SK-N-SH (cell line): ENCODE results near the gene NME2. TPM values are rescaled to one million over a fixed set of nuclear protein-coding genes. Genes with fewer than 3 reads are reported as not detected.

ENCODE experiments used
- CTCF ChIA-PET: fragments of 300-600, 350-600 bp; formaldehyde crosslinking; extraction: SDS; loops from one replicate; lab custom pipeline; 2021; lab: Yijun Ruan, JAX
- POLR2A ChIA-PET: fragments of 350-600 bp; sonication (Branson Sonifier 250); formaldehyde crosslinking; extraction: SDS; loops from one replicate; lab custom pipeline; 2020; ENCODE audit warnings: antibody characterized with exemption, inconsistent platforms; lab: Yijun Ruan, JAX
- DNase-seq: peaks from one replicate; pipeline ENCODE4 v3.0.0; 2012
- H2AFZ ChIP-seq: fragments of 200-600 bp; sonication (generic); 2 replicates; pipeline ENCODE4 v1.8.1; 2016; ENCODE audit warnings: antibody characterized with exemption, mild to moderate bottlenecking, low read depth
- H3F3A ChIP-seq: fragments of 200-600 bp; sonication (generic); replicated peaks from 2 replicates; pipeline ENCODE3; 2016; ENCODE audit warnings: antibody characterized with exemption, mild to moderate bottlenecking; ENCODE audit not compliant: insufficient read depth
- H3K27ac ChIP-seq, 2 experiments: fragments of 200-500 bp in 1 of 2; fragments of 200-600 bp in 1 of 2; sonication (Bioruptor generic) in 1 of 2; sonication (generic), shearing (Covaris generic) in 1 of 2; 2 replicates each; pipeline versions ENCODE4 v1.5.1 to v1.6.1; 2014 to 2016; ENCODE audit warnings: low read depth in 2 of 2, inconsistent platforms in 1 of 2, low read length in 1 of 2, mild to moderate bottlenecking in 1 of 2, mixed read lengths in 1 of 2
- H3K27me3 ChIP-seq: fragments of 200-600 bp; sonication (generic), shearing (Covaris generic); 2 replicates; pipeline ENCODE4 v1.6.1; 2016; ENCODE audit warnings: mixed run types; ENCODE audit not compliant: insufficient read depth
- H3K36me3 ChIP-seq, 2 experiments: fragments of 200-500 bp in 1 of 2; fragments of 200-600 bp in 1 of 2; sonication (Bioruptor generic) in 1 of 2; sonication (generic) in 1 of 2; replicated peaks in 1 of 2; 2 replicates each; pipeline versions ENCODE3 to v1.5.1; 2014 to 2016; ENCODE audit warnings: low read length in 1 of 2, mild to moderate bottlenecking in 1 of 2; ENCODE audit not compliant: insufficient read depth in 2 of 2, control insufficient read depth in 1 of 2
- H3K4me1 ChIP-seq, 2 experiments: fragments of 200-500 bp in 1 of 2; fragments of 200-600 bp in 1 of 2; sonication (Bioruptor generic) in 1 of 2; sonication (generic), shearing (Covaris generic) in 1 of 2; 2 replicates each; pipeline versions ENCODE4 v1.5.1 to v1.6.1; 2014 to 2016; ENCODE audit warnings: low read depth in 1 of 2, low read length in 1 of 2, mixed run types in 1 of 2; ENCODE audit not compliant: insufficient read depth in 2 of 2, control insufficient read depth in 1 of 2
- H3K4me2 ChIP-seq: fragments of 200-600 bp; sonication (generic), shearing (Covaris generic); 2 replicates; pipeline ENCODE4 v1.6.1; 2017; ENCODE audit warnings: mixed run types
- H3K4me3 ChIP-seq, 2 experiments: fragments of 200-500 bp in 1 of 2; fragments of 200-600 bp in 1 of 2; sonication (Bioruptor generic) in 1 of 2; sonication (generic), shearing (Covaris generic) in 1 of 2; 2 replicates each; pipeline versions ENCODE4 v1.5.1 to v1.8.1; 2014 to 2016; ENCODE audit warnings: low read depth in 2 of 2, inconsistent platforms in 1 of 2, low read length in 1 of 2, mild to moderate bottlenecking in 1 of 2, mixed read lengths in 1 of 2, moderate library complexity in 1 of 2
- H3K79me2 ChIP-seq: fragments of 200-600 bp; sonication (generic); 2 replicates; pipeline ENCODE4 v1.8.1; 2017; ENCODE audit warnings: mild to moderate bottlenecking; ENCODE audit not compliant: insufficient read depth
- H3K9ac ChIP-seq: fragments of 200-600 bp; sonication (generic); 2 replicates; pipeline ENCODE4 v1.6.1; 2017; ENCODE audit warnings: mixed run types
- H3K9me2 ChIP-seq: fragments of 200-600 bp; sonication (generic); 2 replicates; pipeline ENCODE4 v1.6.1; 2017; ENCODE audit warnings: mixed run types
- H3K9me3 ChIP-seq: fragments of 200-600 bp; sonication (generic); 2 replicates; pipeline ENCODE4 v1.6.1; 2017; ENCODE audit warnings: mixed run types, mild to moderate bottlenecking, moderate library complexity
- H4K20me1 ChIP-seq: fragments of 200-600 bp; sonication (generic); 2 replicates; pipeline ENCODE4 v1.6.1; 2017; ENCODE audit warnings: mild to moderate bottlenecking, mixed run types; ENCODE audit not compliant: insufficient read depth
- CHD2 ChIP-seq: fragments of 150-350 bp; IDR thresholded peaks from 2 replicates; pipeline ENCODE4 v1.6.1; 2018; ENCODE audit warnings: low read length; ENCODE audit not compliant: partially characterized antibody
- EZH2phosphoT487 ChIP-seq: fragments of 200-600 bp; sonication (generic); IDR thresholded peaks from 2 replicates; pipeline ENCODE4 v1.6.1; 2017; ENCODE audit warnings: low read depth, mixed run types, mild to moderate bottlenecking, antibody characterized with exemption, moderate library complexity, borderline replicate concordance
- FOSL2 ChIP-seq: IDR thresholded peaks from 2 replicates; pipeline ENCODE4 v1.4.0; 2012; ENCODE audit warnings: low read depth, mild to moderate bottlenecking, moderate library complexity, borderline replicate concordance
- FOXJ3 ChIP-seq: sonication (generic); formaldehyde crosslinking; IDR thresholded peaks from 2 replicates; pipeline ENCODE4 v1.5.1; 2020; ENCODE audit warnings: mild to moderate bottlenecking, missing genetic modification reagents
- GABPA ChIP-seq: IDR thresholded peaks from 2 replicates; pipeline ENCODE4 v1.4.0; 2012; ENCODE audit warnings: low read depth, mild to moderate bottlenecking
- MEF2A ChIP-seq: IDR thresholded peaks from 2 replicates; pipeline ENCODE4 v1.4.0; 2012; ENCODE audit warnings: low read depth, borderline replicate concordance
- MXI1 ChIP-seq: IDR thresholded peaks from 2 replicates; pipeline ENCODE4 v1.6.1; 2012; ENCODE audit warnings: mild to moderate bottlenecking, low read depth, low read length, improper control_type of control experiment
- NFIC ChIP-seq: IDR thresholded peaks from 2 replicates; pipeline ENCODE4 v1.4.0; 2012; ENCODE audit warnings: borderline replicate concordance
- POLR2AphosphoS5 ChIP-seq: IDR thresholded peaks from 2 replicates; pipeline ENCODE4 v1.6.1; 2012; ENCODE audit warnings: low read depth, low read length
- RAD21 ChIP-seq: IDR thresholded peaks from 2 replicates; pipeline ENCODE4 v1.6.1; 2012; ENCODE audit warnings: mild to moderate bottlenecking, low read length
- RCOR1 ChIP-seq: fragments of 150-350 bp; IDR thresholded peaks from 2 replicates; pipeline ENCODE4 v1.6.1; 2017; ENCODE audit warnings: antibody characterized with exemption, low read length
- RXRA ChIP-seq: IDR thresholded peaks from 2 replicates; pipeline ENCODE4 v1.4.0; 2012; ENCODE audit warnings: low read depth, mild to moderate bottlenecking, borderline replicate concordance
- SIN3A ChIP-seq: IDR thresholded peaks from 2 replicates; pipeline ENCODE4 v1.6.1; 2012; ENCODE audit warnings: low read depth, mild to moderate bottlenecking, low read length, moderate library complexity, borderline replicate concordance
- SMC3 ChIP-seq: IDR thresholded peaks from 2 replicates; pipeline ENCODE4 v1.6.1; 2012; ENCODE audit warnings: low read depth, low read length, improper control_type of control experiment
- TEAD4 ChIP-seq: IDR thresholded peaks from 2 replicates; pipeline ENCODE4 v1.4.0; 2012; ENCODE audit warnings: mild to moderate bottlenecking, borderline replicate concordance; ENCODE audit not compliant: insufficient read depth
- USF2 ChIP-seq: fragments of 150-350 bp; IDR thresholded peaks from 2 replicates; pipeline ENCODE4 v1.6.1; 2017; ENCODE audit warnings: antibody characterized with exemption, low read length, low read depth, borderline replicate concordance
- YY1 ChIP-seq: IDR thresholded peaks from 2 replicates; pipeline ENCODE4 v1.4.0; 2012; ENCODE audit warnings: low read depth, mild to moderate bottlenecking
- WGBS: methylation state at CpG from one replicate; pipeline ENCODE4 v1.1.6; 2017; ENCODE audit warnings: low lambda C conversion rate; 5-methylcytosine and 5-hydroxymethylcytosine counted together
- polyA plus RNA-seq, 3 experiments: library from polyadenylated mRNA; depleted of rRNA; stranded (reverse); fragments of >200 nt; gene quantifications; 2 replicates each; pipeline ENCODE4 v1.2.3, GENCODE V29; 2012
- TF ChIP-seq, protein P1 (sequence below): IDR thresholded peaks from 2 replicates; pipeline ENCODE4; 2012
- TF ChIP-seq, protein P2 (sequence below): fragments of 150-350 bp; IDR thresholded peaks from 2 replicates; pipeline ENCODE4 v1.6.1; 2016; ENCODE audit warnings: mild to moderate bottlenecking, low read depth, low read length
- TF ChIP-seq, protein P3 (sequence below): IDR thresholded peaks from 2 replicates; pipeline ENCODE4 v1.6.1; 2012; ENCODE audit warnings: mild to moderate bottlenecking, low read depth, low read length, moderate library complexity

The NME2 gene
- polyA plus RNA-seq, 1 of the 3 experiments (the other 2 are of a cell fraction) = 1,446 TPM

DNA sequence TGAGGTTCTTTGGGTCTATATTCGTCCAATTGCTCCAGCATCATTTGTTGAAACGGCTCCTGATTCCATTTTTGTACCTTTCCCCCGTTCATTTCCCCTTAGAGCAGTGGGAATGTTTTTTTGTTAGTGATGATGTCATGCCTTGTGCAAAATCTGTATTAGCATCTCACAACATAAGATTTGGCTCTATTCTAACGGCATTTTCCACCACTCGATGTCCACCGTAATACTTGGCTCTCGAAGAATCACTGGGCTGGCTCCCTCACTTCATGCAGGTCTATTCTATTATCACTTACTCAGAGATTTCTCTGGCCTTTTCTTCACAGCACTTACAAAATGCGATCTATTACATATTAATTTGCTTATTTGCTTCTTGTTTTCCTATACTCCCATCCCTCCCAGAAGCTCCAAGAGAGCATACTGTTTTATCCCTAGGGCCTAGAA lies 13.4 kb upstream of the NME2 start:
- Histone ChIP-seq H4K20me1 (no peaks in the 10 kb centered on the region), H3K9me2 (no peaks in the 10 kb centered on the region), H3K27ac (peak overlapping the region; percentile 81 to 94), H3K9ac (peak overlapping the region; percentile 59; the same call in 1 of the 2 replicates), H3K4me1 (peaks cover 9 to 11% of the 10 kb centered on the region in 2 experiments; a peak in 3 of 4 replicates), H3K79me2 (peaks cover 43% of the 10 kb centered on the region), H3K4me2 (peak overlapping the region; percentile 75), H3K27me3 (no peaks in the 10 kb centered on the region), H2AFZ (peak overlapping the region; percentile 89), H3K36me3 (peaks cover 17 to 25% of the 10 kb centered on the region in 2 experiments), H3K4me3 (peak overlapping the region; percentile 69 to 72), H3F3A (peaks cover 2% of the 10 kb centered on the region), H3K9me3 (no peaks in the 10 kb centered on the region)
- ChIA-PET POLR2A (interaction anchor here (0.6 to 2.3 kb wide), 11 partner anchors 12 to 286 kb away, joined by 3 to 19 read pairs (median 5); partner anchors contain the start of genes NME2, SPAG9, TOB1 and UTP18), CTCF (interaction anchor here (0.7 to 4.9 kb wide), 60 partner anchors 11 to 373 kb away, joined by 3 to 115 read pairs (median 5); partner anchors contain the start of genes NME2, SPAG9 and TOB1)
- TF ChIP-seq USF2 = no peak
- no peak for TF ChIP-seq NFIC
- no peak for TF ChIP-seq POLR2AphosphoS5
- TF ChIP-seq FOSL2 = no peak
- no peak for TF ChIP-seq GABPA
- no peak for TF ChIP-seq MXI1
- TF ChIP-seq, protein P1, sequence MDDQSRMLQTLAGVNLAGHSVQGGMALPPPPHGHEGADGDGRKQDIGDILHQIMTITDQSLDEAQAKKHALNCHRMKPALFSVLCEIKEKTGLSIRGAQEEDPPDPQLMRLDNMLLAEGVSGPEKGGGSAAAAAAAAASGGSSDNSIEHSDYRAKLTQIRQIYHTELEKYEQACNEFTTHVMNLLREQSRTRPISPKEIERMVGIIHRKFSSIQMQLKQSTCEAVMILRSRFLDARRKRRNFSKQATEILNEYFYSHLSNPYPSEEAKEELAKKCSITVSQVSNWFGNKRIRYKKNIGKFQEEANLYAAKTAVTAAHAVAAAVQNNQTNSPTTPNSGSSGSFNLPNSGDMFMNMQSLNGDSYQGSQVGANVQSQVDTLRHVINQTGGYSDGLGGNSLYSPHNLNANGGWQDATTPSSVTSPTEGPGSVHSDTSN = no peak
- no peak for TF ChIP-seq FOXJ3 (CRISPR knock-in tag)
- no peak for TF ChIP-seq CHD2
- no peak for TF ChIP-seq EZH2phosphoT487
- TF ChIP-seq, protein P2, sequence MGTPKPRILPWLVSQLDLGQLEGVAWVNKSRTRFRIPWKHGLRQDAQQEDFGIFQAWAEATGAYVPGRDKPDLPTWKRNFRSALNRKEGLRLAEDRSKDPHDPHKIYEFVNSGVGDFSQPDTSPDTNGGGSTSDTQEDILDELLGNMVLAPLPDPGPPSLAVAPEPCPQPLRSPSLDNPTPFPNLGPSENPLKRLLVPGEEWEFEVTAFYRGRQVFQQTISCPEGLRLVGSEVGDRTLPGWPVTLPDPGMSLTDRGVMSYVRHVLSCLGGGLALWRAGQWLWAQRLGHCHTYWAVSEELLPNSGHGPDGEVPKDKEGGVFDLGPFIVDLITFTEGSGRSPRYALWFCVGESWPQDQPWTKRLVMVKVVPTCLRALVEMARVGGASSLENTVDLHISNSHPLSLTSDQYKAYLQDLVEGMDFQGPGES = no peak
- no peak for TF ChIP-seq RCOR1
- no peak for TF ChIP-seq MEF2A
- TF ChIP-seq SIN3A = no peak
- no peak for TF ChIP-seq YY1
- TF ChIP-seq RAD21 = no peak
- TF ChIP-seq, protein P3, sequence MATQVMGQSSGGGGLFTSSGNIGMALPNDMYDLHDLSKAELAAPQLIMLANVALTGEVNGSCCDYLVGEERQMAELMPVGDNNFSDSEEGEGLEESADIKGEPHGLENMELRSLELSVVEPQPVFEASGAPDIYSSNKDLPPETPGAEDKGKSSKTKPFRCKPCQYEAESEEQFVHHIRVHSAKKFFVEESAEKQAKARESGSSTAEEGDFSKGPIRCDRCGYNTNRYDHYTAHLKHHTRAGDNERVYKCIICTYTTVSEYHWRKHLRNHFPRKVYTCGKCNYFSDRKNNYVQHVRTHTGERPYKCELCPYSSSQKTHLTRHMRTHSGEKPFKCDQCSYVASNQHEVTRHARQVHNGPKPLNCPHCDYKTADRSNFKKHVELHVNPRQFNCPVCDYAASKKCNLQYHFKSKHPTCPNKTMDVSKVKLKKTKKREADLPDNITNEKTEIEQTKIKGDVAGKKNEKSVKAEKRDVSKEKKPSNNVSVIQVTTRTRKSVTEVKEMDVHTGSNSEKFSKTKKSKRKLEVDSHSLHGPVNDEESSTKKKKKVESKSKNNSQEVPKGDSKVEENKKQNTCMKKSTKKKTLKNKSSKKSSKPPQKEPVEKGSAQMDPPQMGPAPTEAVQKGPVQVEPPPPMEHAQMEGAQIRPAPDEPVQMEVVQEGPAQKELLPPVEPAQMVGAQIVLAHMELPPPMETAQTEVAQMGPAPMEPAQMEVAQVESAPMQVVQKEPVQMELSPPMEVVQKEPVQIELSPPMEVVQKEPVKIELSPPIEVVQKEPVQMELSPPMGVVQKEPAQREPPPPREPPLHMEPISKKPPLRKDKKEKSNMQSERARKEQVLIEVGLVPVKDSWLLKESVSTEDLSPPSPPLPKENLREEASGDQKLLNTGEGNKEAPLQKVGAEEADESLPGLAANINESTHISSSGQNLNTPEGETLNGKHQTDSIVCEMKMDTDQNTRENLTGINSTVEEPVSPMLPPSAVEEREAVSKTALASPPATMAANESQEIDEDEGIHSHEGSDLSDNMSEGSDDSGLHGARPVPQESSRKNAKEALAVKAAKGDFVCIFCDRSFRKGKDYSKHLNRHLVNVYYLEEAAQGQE = no peak
- no peak for TF ChIP-seq RXRA
- no peak for TF ChIP-seq TEAD4
- TF ChIP-seq SMC3 = no peak
- peak; percentile 67 for DNase-seq
- WGBS = 6% methylated on average over 8 of the region's 8 CpGs
